Endothelial cell (in vitro differentiated cells): ENCODE data around the gene VCX3A. TPM values are rescaled to one million over a fixed set of nuclear protein-coding genes. Genes with fewer than 3 reads are reported as not detected.

ENCODE experiments used
- DNase-seq: peaks from one replicate; pipeline ENCODE4 v3.0.0; 2021; ENCODE audit warnings: low spot score
- H3K27ac Mint-ChIP-seq: one replicate; pipeline ENCODE4 v1.8.0; 2021; ENCODE audit warnings: mixed read lengths, inconsistent platforms; ENCODE audit not compliant: unreplicated experiment
- H3K27me3 Mint-ChIP-seq: one replicate; pipeline ENCODE4 v1.8.0; 2021; ENCODE audit warnings: mild to moderate bottlenecking, moderate library complexity, mixed read lengths, inconsistent platforms; ENCODE audit not compliant: unreplicated experiment
- H3K36me3 Mint-ChIP-seq: one replicate; pipeline ENCODE4 v1.8.0; 2021; ENCODE audit warnings: mild to moderate bottlenecking, low read depth, mixed read lengths, inconsistent platforms; ENCODE audit not compliant: unreplicated experiment
- H3K4me1 Mint-ChIP-seq: one replicate; pipeline ENCODE4 v1.8.0; 2021; ENCODE audit warnings: mild to moderate bottlenecking, mixed read lengths, inconsistent platforms; ENCODE audit not compliant: unreplicated experiment
- H3K4me3 Mint-ChIP-seq: one replicate; pipeline ENCODE4 v1.8.0; 2021; ENCODE audit warnings: mild to moderate bottlenecking, mixed read lengths, inconsistent platforms; ENCODE audit not compliant: unreplicated experiment
- H3K9me3 Mint-ChIP-seq: one replicate; pipeline ENCODE4 v1.8.0; 2021; ENCODE audit warnings: mixed read lengths, inconsistent platforms; ENCODE audit not compliant: unreplicated experiment
- CTCF ChIP-seq: fragments of 200-600 bp; sonication (generic); IDR thresholded peaks from one replicate; pipeline ENCODE4 v1.5.0; 2021; ENCODE audit warnings: antibody characterized with exemption; ENCODE audit not compliant: unreplicated experiment
- total RNA-seq: library from RNA; stranded (reverse); fragmentation: NEBNext Ultra II Directional; extraction: Animal tissue kit (Norgen Biotek cat#: 25700); gene quantifications from one replicate; pipeline ENCODE4 v1.2.1, GENCODE V29; 2021; ENCODE audit not compliant: unreplicated experiment

Gene VCX3A
- total RNA-seq, 1 donor from 2014 or later, result not detected

GRCh38 chrX:6505960-6506359, 29.0 kb downstream of the VCX3A start:
- DNase-seq, result no peak
- H3K4me3 Mint-ChIP-seq, result no peak overlapping the region

GRCh38 chrX:6500719-6501118, 34.2 kb downstream of the VCX3A start:
- Mint-ChIP-seq H3K9me3 (no peaks in the 10 kb centered on the region), H3K27ac (no peak overlapping the region), H3K36me3 (no peaks in the 10 kb centered on the region), H3K4me1 (no peaks in the 10 kb centered on the region), H3K4me3 (no peak overlapping the region), H3K27me3 (peaks cover 2% of the 10 kb centered on the region)
- TF ChIP-seq CTCF, result no peak
- no peak for DNase-seq

More at GRCh38 chrX:6505960-6506359, 29.0 kb downstream of the VCX3A start:
- no peak overlapping the region for H3K27ac Mint-ChIP-seq
- no peaks in the 10 kb centered on the region for H3K9me3 Mint-ChIP-seq
- TF ChIP-seq CTCF, result no peak
- H3K27me3 Mint-ChIP-seq, result no peaks in the 10 kb centered on the region
- H3K36me3 Mint-ChIP-seq, result no peaks in the 10 kb centered on the region
- H3K4me1 Mint-ChIP-seq, result no peaks in the 10 kb centered on the region

GRCh38 chrX:6498324-6498723, 36.6 kb downstream of the VCX3A start:
- no peaks in the 10 kb centered on the region for H3K4me1 Mint-ChIP-seq
- H3K4me3 Mint-ChIP-seq, result no peak overlapping the region
- DNase-seq, result no peak
- no peaks in the 10 kb centered on the region for H3K9me3 Mint-ChIP-seq
- no peak overlapping the region for H3K27ac Mint-ChIP-seq
- peaks cover 2% of the 10 kb centered on the region for H3K27me3 Mint-ChIP-seq
- TF ChIP-seq CTCF, result no peak
- no peaks in the 10 kb centered on the region for H3K36me3 Mint-ChIP-seq
